DND-41 (cell line): ENCODE results near the gene NUDC.

Experiments used
- CTCF ChIP-seq: IDR thresholded peaks from 2 replicates; pipeline ENCODE4 v1.5.1; 2012; ENCODE audit warnings: borderline replicate concordance, low read length, moderate library complexity, mild to moderate bottlenecking; ENCODE audit not compliant: poor library complexity, severe bottlenecking; ENCODE audit errors: extremely low read depth
- EZH2 ChIP-seq: IDR thresholded peaks from 3 replicates; pipeline ENCODE4 v1.6.1; 2012; ENCODE audit warnings: borderline replicate concordance, low read depth, mild to moderate bottlenecking, moderate library complexity, low read length, inconsistent platforms; ENCODE audit not compliant: severe bottlenecking

DNA sequence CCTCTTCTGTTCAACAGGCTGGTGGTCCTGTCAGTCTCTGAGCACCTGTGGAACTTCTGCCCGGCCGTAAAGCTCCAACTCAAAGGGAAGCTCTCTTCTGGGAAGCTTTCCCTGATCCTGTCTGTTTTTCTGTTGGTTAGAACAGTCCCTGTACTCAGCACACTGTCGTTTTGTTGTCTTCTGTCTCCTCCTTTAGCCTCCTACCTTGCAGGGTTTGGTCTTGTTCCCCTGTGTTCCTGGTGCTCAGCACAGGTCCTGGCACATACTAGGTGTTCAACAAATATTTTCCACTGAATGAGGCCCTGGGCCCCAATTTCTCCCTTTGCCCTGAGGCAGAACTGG is 39.1 kb downstream of the NUDC start:
- no peak for TF ChIP-seq CTCF
- TF ChIP-seq EZH2: no peak
